GM12878 (cell line): ENCODE measurements around the gene C4orf51.

Experiments used
- ATF7 ChIP-seq: fragments of 450-650 bp; IDR thresholded peaks from 2 replicates; pipeline ENCODE4 v1.6.1; 2016; ENCODE audit warnings: low read depth, mild to moderate bottlenecking
- CHD2 ChIP-seq: IDR thresholded peaks from 2 replicates; pipeline ENCODE4 v1.6.1; 2011; ENCODE audit warnings: low read depth, low read length, improper control_type of control experiment, borderline replicate concordance
- EGR1 ChIP-seq, 2 experiments: IDR thresholded peaks; 1 replicate in 1 of 2; 2 replicates in 1 of 2; pipeline ENCODE4 v1.6.1; 2011 to 2012; ENCODE audit warnings: low read depth in 2 of 2, low read length in 2 of 2, borderline replicate concordance in 1 of 2, mild to moderate bottlenecking in 1 of 2, moderate library complexity in 1 of 2
- EP300 ChIP-seq, 2 experiments: fragments of 150-350 bp in 1 of 2; IDR thresholded peaks; 2 replicates each; pipeline ENCODE4 v1.6.1; 2011 to 2012; ENCODE audit warnings: low read depth in 2 of 2, low read length in 2 of 2, borderline replicate concordance in 1 of 2, improper control_type of control experiment in 1 of 2, inconsistent platforms in 1 of 2; ENCODE audit not compliant: control insufficient read depth in 1 of 2
- GATAD2B ChIP-seq: fragments of 450-650 bp; conservative IDR thresholded peaks from 2 replicates; pipeline ENCODE4 v1.6.1; 2017; ENCODE audit warnings: low read depth, mild to moderate bottlenecking, moderate library complexity
- HDAC2 ChIP-seq: fragments of 200-600 bp; sonication (generic); IDR thresholded peaks from 2 replicates; pipeline ENCODE4 v1.6.1; 2017
- POLR2A ChIP-seq: IDR thresholded peaks from 2 replicates; pipeline ENCODE4 v1.6.1; 2011; ENCODE audit warnings: low read depth, mild to moderate bottlenecking, low read length
- SIN3A ChIP-seq: IDR thresholded peaks from 2 replicates; pipeline ENCODE4 v1.6.1; 2012; ENCODE audit warnings: low read depth, low read length, improper control_type of control experiment
- ZNF274 ChIP-seq: IDR thresholded peaks from one replicate; pipeline ENCODE4 v1.8.0; 2011; ENCODE audit not compliant: insufficient read length, insufficient read depth
- TF ChIP-seq, protein P1 (sequence below), 3 experiments: IDR thresholded peaks in 2 of 3; conservative IDR thresholded peaks in 1 of 3; 2 replicates each; pipeline ENCODE4 v1.5.1; 2011; ENCODE audit warnings: low read depth in 3 of 3, low read length in 3 of 3, mild to moderate bottlenecking in 3 of 3, control low read depth in 2 of 3, moderate library complexity in 2 of 3, inconsistent platforms in 1 of 3, mixed read lengths in 1 of 3; ENCODE audit not compliant: control insufficient read depth in 2 of 3, insufficient read depth in 1 of 3; ENCODE audit errors: extremely low read depth in 1 of 3
- TF ChIP-seq, protein P2 (sequence below): IDR thresholded peaks from 2 replicates; pipeline ENCODE4 v1.6.1; 2012; ENCODE audit warnings: mild to moderate bottlenecking, low read depth, low read length
- TF ChIP-seq, protein P3 (sequence below): IDR thresholded peaks from 2 replicates; pipeline ENCODE4 v1.6.1; 2012; ENCODE audit warnings: low read depth, low read length, improper control_type of control experiment

DNA sequence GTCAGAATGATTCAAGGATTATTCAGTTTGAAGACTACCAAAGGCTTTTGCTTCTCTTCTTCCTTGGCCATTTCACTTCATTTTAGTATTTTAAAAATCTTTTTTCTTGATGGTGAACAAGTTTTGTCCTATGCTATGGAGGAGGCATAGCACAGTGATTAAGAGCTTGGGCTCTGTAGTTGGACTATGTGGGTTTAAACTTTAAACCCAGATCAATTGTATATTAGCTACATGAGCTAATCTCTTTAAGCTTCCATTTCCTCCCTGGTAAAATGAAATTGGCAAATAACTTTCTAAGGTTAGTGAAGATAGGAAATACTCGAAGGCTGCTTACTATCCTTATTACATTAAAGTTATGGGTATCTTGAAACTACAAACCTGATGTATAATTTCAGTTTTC lies 23.8 kb upstream of the C4orf51 start:
- TF ChIP-seq, protein P1, sequence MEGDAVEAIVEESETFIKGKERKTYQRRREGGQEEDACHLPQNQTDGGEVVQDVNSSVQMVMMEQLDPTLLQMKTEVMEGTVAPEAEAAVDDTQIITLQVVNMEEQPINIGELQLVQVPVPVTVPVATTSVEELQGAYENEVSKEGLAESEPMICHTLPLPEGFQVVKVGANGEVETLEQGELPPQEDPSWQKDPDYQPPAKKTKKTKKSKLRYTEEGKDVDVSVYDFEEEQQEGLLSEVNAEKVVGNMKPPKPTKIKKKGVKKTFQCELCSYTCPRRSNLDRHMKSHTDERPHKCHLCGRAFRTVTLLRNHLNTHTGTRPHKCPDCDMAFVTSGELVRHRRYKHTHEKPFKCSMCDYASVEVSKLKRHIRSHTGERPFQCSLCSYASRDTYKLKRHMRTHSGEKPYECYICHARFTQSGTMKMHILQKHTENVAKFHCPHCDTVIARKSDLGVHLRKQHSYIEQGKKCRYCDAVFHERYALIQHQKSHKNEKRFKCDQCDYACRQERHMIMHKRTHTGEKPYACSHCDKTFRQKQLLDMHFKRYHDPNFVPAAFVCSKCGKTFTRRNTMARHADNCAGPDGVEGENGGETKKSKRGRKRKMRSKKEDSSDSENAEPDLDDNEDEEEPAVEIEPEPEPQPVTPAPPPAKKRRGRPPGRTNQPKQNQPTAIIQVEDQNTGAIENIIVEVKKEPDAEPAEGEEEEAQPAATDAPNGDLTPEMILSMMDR (IDR thresholded peaks at IDR 0.05 in 2 of 3, conservative IDR thresholded peaks at IDR 0.05 in 1 of 3; ENCODE audit: control insufficient read depth in 2 of 3, extremely low read depth in 1 of 3, insufficient read depth in 1 of 3, low read depth in 3 of 3, low read length in 3 of 3): no peak
- TF ChIP-seq GATAD2B (no peak), EP300 (IDR thresholded peaks at IDR 0.05; ENCODE audit: borderline replicate concordance in 1 of 2, control insufficient read depth in 1 of 2, low read depth in 2 of 2, low read length in 2 of 2) (no peak), ATF7 (no peak), CHD2 (no peak), HDAC2 (no peak), SIN3A (no peak), POLR2A (no peak), ZNF274 (no peak), EGR1 (IDR thresholded peaks at IDR 0.05; ENCODE audit: borderline replicate concordance in 1 of 2, low read depth in 2 of 2, low read length in 2 of 2) (no peak)
- TF ChIP-seq, protein P2, sequence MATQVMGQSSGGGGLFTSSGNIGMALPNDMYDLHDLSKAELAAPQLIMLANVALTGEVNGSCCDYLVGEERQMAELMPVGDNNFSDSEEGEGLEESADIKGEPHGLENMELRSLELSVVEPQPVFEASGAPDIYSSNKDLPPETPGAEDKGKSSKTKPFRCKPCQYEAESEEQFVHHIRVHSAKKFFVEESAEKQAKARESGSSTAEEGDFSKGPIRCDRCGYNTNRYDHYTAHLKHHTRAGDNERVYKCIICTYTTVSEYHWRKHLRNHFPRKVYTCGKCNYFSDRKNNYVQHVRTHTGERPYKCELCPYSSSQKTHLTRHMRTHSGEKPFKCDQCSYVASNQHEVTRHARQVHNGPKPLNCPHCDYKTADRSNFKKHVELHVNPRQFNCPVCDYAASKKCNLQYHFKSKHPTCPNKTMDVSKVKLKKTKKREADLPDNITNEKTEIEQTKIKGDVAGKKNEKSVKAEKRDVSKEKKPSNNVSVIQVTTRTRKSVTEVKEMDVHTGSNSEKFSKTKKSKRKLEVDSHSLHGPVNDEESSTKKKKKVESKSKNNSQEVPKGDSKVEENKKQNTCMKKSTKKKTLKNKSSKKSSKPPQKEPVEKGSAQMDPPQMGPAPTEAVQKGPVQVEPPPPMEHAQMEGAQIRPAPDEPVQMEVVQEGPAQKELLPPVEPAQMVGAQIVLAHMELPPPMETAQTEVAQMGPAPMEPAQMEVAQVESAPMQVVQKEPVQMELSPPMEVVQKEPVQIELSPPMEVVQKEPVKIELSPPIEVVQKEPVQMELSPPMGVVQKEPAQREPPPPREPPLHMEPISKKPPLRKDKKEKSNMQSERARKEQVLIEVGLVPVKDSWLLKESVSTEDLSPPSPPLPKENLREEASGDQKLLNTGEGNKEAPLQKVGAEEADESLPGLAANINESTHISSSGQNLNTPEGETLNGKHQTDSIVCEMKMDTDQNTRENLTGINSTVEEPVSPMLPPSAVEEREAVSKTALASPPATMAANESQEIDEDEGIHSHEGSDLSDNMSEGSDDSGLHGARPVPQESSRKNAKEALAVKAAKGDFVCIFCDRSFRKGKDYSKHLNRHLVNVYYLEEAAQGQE: no peak
- TF ChIP-seq, protein P3, sequence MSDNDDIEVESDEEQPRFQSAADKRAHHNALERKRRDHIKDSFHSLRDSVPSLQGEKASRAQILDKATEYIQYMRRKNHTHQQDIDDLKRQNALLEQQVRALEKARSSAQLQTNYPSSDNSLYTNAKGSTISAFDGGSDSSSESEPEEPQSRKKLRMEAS: no peak
